COLO829 (cell line): ENCODE measurements around the gene TNPO2.
A peak's percentile ranks its signal among the peaks of the same experiment; 100 is the strongest.
"Not testable (repeated sequence)": the region's sequence is repeated elsewhere in the genome, so short reads cannot be mapped to it uniquely, and the experiment has no call there.

Source experiments
- DNase-seq: peaks from one replicate; pipeline ENCODE4 v3.0.0; 2012; ENCODE audit warnings: low spot score

The TNPO2 gene

DNA sequence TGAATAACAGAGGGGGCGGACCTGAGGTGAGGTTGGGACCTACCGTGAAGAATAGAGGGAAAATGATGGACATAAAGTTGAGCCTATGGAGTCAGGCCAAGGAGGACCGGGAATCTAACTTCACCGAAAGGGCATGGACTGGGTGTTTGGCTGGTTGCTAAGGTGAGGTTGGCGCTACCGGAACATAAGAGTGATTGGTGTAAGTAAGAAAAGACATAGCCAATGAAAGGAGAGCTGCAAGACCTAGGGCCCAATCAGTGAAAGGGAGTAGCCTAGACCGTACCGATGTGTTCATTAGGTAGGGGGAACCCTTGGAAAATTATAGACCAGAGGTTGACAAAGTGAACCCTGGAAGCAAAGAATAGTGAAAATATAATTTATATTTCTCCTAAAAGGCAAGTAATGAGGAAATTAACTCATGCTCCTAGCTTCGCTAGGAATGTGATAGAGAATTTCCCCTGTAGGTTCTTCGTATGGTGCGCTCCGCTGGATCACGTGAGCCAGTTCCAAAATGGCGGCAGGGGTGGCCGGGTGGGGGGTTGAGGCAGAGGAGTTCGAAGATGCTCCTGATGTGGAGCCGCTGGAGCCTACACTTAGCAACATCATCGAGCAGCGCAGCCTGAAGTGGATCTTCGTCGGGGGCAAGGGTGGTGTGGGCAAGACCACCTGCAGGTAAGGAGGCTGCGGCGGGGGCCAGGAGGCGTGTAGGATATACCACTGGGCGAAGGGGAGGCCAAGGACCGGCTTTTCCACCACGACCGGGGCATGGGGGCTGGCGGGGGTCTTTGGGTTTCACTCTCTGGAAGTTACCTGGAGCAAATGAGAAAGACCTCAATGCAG, 13.5 kb upstream of the TNPO2 start, which contains the start of gene GET3:
GET3 (plus strand) TSS at position 503 of the 840 bp plus-strand sequence; CDS start at position 512, 9 bp downstream.
- DNase-seq: peak; percentile 99

DNA sequence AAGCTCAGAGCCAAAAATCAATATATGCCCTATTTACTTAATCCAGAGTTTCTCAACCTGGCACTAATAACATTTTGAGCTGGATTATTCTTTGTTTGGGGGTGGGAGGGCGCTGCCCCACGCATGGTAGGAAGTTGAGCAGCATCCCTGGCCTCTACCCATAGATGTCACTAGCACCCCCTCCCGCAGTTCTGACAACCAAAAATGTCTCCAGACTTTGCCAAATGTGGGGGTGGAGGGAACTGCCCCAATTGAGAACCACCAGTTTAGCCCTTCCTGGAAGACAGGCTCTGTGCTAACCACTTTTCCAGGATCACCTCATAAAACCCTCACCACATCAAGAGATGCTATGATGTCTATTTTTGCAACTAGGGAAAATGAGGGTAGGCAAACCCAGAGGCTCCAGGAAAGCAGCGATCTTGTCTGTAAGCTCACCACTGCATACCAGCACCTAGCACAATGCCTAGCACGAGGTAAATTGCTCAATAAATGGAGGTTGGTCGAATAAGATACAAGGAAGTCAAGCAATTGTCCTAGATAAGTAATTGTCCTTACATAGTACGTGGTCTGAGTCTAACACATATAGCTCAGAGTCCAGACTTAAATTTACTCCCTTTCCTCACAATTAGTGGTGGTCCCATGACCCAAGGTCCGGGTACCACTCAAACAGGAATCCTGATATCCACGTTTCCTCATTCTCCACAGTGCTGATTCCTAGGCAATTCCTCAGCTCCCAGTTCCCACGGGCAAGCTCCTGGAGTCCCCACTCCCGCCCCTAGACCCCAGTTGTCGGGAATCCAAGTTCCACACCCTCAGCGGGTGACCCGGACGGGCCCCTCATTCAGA, 9.9 kb upstream of the TNPO2 start:
- DNase-seq: no peak

DNA sequence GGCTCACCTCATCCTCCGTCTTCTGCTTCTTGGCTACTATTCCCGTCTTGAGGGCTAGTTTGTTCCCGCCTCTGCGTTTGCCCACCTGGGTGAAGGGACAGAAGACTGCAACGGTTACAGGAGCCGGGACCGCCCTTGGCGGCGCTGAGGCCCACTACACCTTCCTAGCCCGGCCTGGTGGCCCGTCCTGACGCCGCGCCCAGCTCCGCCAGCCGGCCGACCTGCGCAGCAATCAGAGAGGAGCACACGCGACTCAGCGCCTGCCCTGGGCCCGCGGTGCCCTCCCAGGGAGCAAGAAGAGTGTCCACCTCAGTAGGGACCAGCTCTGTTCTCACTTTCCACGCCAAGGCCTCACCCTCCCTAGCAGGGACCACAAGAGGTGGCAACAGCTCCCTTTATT, 7.6 kb upstream of the TNPO2 start:
- no peak for DNase-seq

DNA sequence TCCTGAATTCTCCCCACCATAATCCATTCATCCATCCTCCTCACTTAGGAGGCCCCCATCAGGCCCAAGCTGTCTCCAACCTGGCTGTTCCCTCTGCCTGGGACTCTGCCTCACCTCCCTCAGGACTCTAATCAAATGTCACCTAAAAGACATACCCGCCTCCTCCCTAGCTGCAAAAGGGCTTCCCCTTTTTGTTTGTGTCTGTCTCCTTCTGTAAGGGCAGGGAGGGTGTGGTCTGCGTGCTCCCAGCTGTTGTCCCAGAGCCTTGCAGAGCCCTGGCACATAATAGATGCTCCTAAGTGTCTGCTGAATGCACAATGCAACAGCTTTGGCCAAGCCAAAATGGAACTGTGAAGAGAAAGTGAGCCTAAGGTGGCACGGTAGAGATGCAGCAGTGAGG, 6.3 kb upstream of the TNPO2 start:
- DNase-seq: no peak

DNA sequence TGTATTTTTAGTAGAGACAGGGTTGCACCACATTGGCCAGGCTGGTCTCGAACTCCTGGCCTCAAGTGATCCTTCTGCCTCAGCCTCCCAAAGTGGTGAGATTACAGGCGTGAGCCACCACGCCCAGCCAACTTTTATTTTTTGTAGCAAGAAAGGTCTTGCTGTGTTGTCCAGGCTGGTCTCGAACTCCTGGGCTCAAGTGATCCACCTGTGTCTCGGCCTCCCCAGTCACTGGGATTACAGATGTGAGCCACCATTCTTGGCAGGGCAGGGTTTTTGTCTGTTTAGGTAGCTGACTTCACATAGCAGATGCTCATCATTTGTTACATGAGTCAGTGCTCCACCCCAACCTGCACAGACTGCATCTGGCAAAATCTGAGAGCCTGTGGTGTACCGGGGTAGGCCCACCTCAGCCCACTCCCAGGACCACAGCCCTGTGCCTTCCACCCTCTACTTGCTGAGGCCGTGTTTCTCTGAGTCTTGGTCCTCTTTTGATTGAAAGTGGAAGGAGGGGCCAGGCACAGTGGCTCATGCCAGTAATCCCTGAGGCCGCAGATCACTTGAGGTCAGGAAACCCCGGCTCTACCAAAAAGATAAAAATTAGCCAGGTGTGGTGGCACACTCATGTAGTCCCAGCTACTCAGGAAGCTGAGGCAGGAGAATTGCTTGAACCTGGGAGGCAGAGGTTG, 4.2 kb upstream of the TNPO2 start:
- DNase-seq: no peak

DNA sequence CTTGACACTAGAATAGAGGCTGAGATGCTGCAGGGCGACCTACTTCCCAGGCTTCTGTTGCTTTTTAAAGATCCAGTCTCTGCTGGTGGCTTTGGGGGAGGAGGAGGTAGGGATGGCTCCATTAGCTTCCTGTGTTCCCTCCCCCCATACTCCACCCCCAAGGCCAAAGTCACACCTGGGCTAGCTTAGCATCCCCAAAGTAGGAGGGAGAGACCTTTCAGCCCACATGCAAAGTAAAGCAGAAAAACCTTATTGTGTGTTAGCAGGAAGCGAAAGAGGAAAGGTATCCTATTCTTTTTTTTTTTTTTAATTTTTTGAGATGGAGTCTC, 3.2 kb upstream of the TNPO2 start:
- DNase-seq: no peak

DNA sequence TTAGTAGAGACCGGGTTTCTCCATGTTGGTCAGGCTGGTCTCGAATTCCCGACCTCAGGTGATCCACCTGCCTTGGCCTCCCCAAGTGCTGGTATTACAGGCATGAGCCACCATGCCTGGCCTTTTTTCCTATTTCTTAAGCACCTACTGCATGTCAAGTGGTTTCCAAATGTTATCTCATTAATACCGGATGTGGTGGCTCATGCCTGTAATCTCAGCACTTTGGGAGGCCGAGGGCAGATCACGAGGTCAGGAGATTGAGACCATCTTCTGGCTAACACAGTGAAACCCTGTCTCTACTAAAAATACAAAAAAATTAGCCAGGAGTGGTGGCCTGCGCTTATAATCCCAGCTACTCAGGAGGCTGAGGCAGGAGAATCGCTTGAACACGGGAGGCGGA, 1.9 kb upstream of the TNPO2 start:
- not testable (repeated sequence) for DNase-seq

DNA sequence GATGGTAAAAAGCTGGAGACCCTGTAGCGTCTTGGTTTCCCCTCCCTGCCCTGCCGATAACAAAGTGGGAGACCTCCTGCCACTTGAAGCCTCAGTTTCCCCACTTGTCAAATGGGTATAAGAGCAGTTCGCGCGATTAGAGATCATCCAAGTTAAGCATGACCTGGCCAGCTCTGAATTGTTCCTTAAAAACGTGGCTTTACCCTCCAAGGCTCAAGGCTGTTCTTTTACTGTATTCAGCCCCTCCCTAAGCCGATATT, 421 bp downstream of the TNPO2 start:
- no peak for DNase-seq

DNA sequence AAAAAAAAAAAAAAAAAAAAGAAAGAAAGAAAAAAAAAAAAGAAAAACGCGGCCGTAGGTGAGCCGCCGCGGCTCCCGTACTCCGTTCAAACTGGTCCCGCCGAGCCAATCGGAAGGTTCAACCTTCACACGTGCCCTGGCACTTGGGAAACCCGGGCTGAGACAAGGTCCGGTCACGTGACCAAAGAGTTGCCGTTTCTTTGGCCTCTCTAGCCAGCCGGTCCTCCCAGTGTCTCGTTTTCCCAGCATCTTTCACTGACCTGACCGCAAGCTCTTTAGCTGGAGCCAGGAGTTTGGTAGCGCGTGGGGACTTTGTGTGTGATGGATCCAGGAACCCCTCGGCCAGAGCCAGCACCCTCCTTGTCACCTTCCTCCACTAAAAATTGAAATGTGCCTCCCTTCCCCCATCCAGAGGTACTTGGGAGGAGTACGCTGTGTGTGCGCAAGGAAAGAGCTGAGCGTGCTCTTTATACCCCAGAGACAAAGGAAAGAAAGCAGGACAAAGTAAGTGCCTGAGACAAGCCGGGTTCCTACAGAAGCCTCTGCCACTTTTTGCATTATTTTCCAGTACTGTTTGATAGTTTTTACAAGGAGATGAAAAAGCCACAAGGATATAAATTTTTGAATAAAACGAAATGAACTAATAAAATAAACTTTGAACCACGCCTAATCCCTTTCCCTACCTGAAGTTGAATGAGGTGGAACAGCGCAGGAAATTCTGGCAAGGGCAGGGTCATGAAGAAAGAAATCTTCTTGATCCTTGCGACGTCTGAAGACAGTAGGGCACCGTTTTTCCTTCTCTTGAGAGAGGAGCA, 959 bp downstream of the TNPO2 start:
- peak; percentile 97 for DNase-seq

DNA sequence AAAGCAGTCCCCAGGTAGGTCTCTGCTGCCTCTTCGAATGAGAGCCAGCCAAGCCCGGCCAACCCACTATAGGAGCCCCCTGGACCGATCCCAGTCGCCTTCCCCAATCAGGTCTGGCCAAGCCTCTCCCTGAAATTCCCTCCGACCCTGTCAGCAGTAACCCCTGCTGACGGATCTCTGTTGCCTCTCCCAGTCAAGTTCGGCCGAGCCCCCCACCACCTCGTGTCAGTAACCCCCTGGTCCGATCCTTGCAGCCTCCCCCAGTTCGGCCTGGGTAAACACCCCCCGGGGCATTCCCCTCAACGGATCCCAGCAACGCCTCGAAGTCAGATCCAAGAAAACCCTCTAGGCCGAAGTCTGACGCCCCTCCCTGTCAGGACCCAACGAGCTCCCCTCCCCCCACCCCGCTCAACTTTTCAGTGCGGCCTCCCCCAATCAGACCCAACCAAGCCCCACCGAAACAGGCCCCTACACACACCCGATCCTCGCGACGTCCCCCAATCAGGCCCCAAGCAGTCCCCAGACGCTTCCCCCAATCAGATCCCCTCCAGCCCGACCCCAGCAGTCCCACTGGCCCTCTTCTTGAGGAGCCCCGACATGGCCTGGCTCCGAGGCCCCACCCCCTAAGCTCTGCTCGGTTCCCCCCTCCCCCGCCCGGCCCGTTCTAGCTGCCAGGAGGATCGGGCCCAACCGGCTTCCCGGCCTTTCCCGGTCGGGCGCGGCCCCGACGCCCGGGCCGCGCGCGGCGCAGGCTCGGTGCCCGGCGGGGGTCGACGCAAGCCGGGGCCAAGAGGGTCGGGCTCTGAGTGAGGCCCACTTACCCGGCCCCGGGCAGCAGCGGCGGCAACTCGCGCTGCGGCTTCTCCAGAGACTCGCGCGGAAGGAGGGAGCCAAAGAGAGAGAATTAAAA, 1.8 kb downstream of the TNPO2 start:
- no peak for DNase-seq

DNA sequence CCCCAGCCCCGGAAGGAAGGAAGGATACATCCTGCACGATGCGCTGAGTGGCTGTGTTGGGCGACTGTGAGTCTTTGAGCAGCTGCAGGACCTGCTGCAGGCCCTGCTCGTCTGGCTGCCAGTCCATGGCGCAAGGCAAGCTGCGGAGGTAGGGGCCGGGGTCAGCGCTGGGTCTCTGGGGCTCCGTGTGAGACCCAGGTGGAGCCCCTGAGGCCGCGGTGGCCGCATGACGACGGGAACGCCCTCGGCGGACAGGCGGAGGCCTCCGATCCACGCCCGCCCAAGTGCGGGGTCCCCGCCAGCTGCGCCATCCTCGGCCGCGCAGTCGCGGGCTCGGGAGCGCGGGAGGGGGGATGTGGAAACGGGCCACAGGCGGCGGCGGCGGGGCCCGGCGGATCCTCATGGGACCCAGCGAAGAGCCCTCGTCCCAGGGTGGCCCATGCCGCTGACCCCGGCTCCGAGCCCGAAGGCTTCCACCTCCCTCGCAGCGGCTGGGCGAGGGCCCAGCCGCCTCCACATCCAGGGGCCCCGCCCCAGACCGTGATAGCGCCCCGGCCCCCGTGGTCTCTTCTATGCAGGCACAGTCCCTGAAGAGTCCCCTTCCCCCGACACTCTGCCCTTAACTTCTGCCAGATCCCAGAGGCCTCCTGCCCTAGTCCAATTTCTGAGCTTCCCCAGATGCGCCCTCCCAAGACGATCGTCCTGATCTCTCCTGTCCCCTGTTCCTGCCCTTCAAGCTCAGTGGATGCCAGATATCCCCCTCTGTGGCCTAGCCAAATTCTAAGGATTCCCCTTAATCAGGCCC, 2.7 kb downstream of the TNPO2 start:
- no peak for DNase-seq

DNA sequence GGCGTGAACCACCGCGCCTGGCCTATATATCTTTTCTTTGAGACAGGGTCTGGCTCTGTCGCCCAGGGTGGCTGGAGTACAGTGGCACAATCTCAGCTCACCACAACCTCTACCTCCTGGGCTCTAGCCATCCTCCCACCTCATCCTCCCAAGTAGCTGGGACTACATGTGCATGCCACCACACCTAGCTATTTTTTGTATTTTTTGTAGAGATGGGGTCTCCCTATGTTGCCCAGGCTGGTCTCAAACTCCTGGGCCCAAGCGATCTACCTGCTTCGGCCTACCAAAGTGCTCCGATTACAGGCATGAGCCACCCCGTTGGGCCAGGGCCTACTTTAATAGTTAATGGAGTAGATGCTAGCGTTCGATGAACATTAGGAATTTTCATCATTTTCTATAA, 3.4 kb downstream of the TNPO2 start:
- no peak for DNase-seq

DNA sequence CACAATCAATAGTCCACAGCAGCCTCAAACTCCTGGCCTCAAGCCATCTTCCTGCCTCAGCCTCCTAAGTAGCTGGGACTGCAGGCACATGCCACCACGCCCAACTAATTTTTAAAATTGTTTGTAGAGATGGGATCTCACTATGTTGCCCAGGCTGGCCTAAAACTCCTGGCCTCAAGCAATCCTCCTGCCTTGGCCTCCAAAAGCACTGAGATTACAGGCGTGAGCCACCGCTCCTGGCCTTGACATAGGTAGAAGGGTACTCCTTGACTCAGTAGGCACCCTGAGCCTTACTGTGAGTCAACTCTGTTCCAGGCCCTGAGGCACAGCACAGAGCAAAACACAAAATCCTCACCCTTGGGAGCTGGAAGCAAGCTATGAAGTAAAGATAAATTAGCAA, 7.8 kb downstream of the TNPO2 start:
- DNase-seq: no peak

DNA sequence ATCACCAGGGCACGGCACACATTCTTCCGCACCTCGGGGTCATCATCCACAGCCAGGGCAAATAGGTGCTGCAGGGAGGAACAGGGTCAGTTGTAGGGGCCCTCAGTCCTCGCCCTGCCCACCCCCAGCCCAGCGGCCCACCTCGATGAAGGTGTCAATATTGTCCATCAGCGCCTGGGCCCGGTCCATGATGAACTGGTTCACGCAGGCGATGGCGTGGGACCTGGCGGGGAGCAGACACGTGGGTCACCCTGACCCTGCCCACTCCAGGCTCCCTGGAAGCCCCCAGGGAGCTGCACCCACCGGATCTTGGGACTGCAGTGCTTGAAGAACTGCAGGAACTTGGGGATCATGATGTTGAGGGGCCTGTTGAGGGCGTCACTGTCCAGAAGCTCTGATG, 8.6 kb downstream of the TNPO2 start:
- DNase-seq: no peak

DNA sequence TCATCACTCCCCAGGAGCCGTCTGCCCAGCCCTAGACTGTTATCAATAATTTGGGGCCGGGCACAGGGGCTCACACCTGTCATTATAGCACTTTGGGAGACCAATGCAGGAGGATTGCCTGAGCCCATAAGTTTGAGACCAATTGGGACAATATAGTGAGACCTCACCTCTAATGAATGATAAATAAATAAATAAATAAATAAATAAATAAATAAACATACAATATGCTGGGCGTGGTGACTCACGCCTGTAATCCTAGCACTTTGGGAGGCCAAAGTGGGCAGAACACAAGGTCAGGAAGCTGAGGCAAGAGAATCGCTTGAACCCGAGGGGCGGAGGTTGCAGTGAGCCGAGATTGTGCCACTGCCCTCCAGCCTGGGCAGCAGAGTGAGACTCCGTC, 10.4 kb downstream of the TNPO2 start:
- not testable (repeated sequence) for DNase-seq

DNA sequence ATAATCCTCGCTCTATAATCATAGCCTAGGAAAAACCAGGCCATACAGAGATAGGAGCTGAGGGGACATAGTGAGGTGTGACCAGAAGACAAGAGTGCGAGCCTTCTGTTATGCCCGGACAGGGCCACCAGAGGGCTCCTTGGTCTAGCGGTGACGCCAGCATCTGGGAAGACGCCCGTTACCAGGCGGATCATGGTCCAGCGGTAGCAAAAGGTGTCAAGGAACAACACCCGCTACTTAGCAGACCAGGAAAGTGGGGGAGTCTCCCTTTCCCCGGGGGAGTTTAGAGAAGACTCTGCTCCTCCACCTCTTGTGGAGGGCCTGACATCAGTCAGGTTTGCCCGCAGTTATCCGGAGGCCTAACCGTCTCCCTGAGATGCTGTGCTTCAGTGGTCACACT, 11.7 kb downstream of the TNPO2 start:
- DNase-seq: not testable (repeated sequence)

DNA sequence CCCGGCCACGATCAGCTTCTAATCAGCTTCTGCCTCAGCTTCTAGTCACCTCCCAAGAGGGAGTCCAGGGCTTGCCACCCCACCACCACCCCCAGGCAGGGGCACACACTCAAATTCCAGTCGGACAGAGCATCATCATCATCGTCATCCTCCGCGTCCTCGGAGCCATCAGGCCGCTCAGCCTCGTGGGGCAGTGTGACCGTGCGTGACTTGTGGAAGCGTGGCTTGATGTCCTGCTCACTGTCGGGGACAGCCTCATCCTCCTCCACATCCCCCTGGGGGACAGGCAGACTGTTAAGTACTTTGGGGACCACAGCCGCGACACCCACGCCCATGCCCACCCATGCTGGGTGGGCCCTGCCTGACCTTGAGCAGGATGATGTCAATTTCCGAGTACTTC, 12.5 kb downstream of the TNPO2 start:
- no peak for DNase-seq

DNA sequence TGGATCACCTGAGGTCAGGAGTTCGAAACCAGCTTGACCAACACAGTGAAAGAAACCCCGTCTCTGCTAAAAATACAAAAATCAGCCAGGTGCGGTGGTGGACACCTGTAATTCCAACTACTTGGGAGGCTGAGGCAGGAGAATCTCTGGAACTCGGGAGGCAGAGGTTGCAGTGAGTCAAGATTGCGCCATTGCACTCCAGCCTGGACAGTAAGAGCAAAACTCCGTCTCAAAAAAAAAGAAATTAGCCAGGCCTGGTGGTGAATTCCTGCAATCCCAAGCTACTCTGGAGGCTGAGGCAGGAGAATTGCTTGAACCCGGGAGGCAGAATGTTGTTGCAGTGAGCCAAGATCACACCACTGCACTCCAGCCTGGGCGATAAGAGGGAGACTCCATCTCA, 15.1 kb downstream of the TNPO2 start:
- DNase-seq: no peak

DNA sequence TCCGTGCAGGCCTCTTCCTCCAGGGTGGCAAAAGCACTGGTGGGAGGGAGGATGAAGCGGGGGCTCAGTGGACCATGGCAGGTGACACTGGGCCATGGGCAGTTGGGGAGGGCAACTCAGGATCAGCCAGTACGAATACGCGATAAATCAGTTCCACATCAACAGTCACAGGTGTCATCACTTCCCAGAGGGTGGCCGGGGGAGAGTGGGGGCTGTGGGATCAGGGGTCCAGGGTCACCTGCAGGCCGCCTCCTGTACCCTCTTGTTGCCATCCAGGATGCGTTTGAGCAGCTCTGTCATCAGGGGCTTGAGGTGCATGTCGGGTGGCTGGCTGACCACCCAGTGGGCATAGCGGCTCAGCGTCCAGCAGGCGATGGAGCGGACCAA, 17.4 kb downstream of the TNPO2 start:
- DNase-seq: no peak

DNA sequence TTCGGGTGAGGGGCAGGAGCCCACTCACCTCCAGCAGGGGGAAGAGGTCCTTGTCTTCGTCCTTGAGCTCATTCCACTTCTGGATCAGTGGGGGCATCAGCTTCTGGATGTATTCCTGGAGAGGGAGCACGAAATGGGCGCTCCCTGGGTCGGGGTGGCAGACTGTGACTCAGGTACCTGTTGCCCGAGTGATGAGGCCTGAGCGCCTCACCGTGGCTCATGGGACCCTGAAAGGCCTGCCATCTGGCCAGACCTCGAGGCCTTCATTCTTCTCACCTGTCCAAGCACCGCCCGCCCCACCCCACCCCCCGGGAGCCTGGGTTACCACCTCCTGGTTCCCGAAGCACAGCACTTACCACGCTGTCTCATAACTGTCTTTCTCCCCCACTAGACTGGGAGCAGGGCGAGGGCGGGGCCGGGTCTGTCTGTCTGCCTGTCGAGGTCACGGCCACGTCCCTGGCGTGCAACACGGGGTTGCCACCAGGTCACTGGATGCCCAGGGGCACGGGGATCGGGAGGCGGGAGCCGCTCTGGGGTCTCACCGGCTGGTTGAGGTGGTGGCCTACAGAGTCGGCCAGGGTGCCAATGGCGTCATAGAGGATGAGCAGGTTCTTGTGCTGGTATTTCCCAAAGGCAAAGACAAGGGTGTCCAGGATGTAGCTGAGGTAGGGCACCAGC, 17.9 kb downstream of the TNPO2 start:
- DNase-seq: no peak
